NCI-H82 treated with DMSO at 0.1 percent for 48 hours (cell line): ENCODE measurements around the gene HTR3D.
A peak's percentile ranks its signal among the peaks of the same experiment; 100 is the strongest.
"Not testable (repeated sequence)": the region's sequence is repeated elsewhere in the genome, so short reads cannot be mapped to it uniquely, and the experiment has no call there.

Source experiments
- DNase-seq: peaks from one replicate; lab custom pipeline; 2025; ENCODE audit not compliant: unreplicated experiment; lab: John Stamatoyannopoulos, UW

The HTR3D gene

DNA sequence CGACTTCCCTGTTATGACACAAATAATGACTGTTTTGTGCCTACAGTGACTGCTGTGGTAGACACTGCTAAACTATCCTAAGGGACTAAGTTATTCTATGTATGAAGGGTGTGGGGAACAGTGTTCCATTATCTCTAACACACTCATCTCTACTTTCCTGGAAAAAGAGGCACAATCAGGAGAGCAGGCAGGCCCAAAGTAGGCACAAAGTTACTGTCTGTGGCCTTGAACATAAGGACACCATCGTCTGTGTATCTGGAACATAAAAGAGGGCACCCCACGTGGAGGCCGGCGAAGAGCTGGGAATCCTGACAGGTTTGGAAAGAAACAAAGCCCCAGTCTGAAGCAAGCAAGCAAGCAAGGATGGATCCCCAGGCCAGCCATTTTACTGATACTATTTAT, 15.4 kb upstream of the HTR3D start:
- no peak for DNase-seq

DNA sequence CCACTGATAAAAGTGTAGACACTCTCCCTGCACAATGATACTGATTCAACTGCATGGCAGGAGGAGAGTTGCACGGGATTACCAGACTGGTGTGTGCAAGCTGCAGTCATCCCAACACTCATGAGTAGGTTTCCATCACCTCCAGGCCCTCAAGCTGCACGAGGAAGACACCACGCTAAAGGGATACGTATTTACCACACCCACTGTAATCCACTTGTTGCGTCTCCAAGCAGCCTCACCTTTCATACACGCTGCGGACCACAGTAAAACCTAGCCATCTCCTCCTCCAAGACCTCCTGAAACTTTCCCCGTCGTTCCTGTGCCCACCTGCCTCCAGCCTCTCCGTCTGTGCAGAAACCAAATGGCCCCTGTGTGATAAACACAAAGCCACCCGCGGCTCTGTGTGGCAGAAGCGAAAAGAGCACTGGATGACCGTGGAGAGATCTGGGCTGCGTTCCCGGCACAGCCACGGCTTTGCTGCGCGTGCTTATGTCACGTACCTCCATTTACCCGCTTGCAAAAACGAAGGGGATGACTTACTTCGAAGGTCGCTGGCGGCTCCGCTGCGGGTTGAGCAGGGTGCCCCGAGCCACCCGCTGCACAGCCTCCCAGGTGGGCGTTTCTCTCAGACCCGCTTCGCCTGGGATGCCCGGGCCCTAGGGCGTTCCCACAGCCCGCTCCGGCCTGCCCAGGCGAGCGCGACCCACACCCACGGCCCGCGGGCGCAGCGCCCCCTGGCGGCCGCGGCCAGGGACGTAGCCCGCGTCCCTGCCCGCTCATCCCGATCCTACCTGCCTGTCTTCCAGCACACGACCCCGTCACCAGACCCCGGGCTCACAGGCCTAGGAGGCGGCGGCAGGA, 14.5 kb upstream of the HTR3D start:
- peak; percentile 38 for DNase-seq

DNA sequence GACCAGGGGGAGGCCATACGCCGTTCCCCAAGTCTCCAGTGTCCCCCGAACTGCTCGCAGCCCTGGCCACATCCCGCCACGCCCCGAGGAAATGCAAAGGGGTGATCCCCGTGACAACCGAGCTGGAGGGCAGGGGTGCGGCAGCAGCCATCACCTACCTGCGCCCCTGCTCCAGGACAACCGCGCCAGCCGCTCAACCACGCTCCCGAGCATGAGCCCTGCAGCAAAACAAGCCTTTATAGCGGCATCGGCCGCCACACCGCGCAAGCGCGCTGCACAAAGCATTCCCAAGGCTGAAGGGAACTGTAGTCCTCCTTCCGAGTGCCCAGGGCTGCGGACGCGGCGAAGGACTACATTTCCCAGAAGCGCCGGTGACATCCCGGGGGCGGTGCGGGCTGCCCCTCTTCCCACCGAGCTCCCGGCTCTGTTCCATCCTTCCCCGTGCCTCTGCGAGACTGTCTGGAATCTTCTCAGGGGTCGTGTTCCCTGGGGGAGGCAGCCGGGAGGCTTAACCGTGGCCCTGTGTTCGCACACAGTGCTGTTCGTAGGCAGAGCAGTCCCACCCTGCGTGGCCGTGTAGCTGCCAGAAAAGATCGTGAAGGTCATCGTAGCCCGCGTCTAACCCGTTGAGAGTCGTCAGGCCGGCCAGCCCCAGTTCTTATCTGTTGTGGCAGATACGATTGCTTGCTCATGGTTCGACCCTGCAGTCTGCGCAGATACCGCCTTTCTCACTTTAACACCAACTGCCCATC, 13.7 kb upstream of the HTR3D start, which contains the start of gene ABCC5:
ABCC5 (minus strand) TSS at position 213 of the 752 bp plus-strand sequence. CDS start 3,492 bp downstream, outside the sequence.
- DNase-seq = peak; percentile 95

DNA sequence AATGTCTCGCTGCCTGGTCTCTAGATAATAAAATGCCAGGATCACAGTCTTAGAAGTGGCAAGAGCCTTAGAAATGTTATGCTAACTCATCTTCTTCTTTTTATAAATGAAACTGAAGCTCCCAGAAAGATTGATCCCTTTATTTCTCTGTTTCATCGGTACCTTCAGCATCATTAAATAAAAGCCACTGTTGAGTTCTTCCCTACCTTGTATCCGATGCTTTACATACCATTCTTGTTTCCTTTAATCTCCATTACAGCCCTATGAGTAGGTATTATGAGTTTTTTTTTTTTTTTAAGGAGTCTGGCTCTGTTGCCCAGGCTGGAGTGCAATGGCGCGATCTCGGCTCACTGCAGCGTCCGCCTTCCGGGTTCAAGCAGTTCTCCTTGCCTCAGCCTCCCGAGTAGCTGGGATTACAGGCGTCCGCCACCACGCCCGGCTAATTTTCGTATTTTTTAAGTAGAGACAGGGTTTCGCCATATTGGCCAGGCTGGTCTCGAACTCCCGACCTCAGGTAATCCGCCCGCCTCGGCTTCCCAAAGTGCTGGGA, 13.0 kb upstream of the HTR3D start:
- DNase-seq = no peak

DNA sequence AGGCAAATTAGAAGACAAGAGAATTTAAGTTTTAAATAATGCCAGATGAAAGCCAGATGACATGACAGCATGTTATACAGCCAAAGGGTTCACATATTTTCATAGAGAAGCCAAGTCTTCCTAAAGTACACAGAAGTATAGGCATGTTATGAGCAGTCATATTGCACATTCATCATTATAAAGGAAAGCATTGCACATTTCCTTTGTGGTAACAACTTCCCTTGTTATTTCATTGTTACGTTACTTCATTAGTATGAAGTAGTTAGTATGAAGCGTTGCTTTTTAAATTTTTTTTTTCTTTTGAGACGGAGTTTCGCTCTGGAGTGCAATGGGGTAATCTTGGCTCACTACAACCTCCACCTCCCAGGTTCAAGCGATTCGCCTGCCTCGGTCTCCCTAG, 9.2 kb upstream of the HTR3D start:
- no peak for DNase-seq

DNA sequence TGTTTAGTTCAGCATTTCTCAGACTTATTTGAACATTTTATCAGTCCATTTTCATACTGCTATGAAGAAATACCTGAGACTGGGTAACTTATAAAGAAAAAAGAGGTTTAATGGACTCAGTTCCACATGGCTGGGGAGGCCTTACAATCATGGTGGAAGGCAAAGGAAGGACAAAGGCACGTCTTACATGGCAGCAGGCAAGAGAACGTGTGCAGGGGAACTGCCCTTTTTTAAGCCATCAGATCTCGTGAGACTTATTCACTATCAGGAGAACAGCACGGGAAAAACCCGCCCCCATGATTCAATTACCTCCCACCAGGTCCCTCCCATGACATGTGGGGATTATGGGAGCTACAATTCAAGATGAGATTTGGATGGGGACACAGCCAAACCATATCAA, 6.3 kb upstream of the HTR3D start:
- not testable (repeated sequence) for DNase-seq

DNA sequence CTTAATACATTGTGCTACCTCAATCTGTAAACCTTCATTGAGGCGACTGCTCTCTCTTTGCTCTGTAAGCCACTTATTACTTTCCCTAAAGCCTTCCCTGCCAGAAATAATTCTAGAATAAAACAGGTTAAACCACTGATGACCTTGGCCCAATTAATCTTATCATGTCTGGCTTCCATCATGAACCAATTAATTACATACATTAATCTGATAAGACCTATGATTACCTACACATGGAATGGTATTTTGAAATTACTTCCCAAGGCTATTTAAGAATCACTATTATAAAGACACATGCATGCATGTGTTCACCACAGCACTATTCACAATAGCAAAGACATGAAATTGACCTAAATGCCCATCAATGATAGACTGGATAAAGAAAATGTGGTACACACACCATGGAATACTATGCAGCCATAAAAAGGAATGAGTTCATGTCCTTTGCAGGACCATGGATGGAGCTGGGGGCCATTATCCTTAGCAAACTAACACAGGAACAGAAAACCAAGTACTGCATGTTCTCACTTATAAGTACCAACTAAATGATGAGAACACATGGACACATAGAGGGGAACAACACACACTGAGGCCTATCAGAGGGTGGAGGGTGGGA, 3.2 kb upstream of the HTR3D start:
- DNase-seq = not testable (repeated sequence)

DNA sequence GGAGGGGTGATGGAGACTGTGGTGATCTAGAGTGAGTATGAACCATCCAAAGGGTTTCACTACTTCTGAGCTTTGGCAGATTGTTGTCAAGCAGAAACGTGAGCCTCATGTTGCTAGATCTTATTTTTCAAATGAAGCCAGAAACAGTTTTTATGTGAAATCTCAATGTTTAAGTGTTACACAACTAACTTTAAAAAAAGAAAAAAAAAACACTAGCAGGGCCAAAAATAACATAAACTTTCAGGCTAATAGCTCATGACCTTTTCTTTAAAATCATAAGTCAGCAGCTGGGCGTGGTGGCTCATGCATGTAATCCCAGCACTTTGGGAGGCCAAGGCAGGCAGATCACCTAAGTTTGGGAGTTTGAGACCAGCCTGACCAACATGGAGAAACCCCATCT, 2.1 kb upstream of the HTR3D start:
- no peak for DNase-seq

DNA sequence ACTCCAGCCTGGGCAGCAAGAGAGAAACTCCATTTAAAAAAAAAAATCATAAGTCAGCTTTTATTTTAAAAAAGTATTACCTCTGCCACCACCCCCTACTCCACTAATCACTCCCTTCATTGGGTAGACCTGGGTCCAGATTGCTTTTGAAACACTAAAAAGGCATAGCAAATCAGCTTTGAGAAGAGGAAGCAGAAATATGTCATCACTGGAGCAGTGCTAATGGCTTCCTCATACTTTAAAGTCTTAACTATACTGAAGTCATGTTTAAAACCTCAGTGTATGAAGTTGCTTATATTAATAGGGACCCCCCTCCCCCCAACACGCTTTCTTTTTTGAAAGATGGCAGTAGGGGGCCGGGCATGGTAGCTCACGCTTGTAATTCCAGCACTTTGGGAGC, 1.0 kb upstream of the HTR3D start:
- DNase-seq = no peak

DNA sequence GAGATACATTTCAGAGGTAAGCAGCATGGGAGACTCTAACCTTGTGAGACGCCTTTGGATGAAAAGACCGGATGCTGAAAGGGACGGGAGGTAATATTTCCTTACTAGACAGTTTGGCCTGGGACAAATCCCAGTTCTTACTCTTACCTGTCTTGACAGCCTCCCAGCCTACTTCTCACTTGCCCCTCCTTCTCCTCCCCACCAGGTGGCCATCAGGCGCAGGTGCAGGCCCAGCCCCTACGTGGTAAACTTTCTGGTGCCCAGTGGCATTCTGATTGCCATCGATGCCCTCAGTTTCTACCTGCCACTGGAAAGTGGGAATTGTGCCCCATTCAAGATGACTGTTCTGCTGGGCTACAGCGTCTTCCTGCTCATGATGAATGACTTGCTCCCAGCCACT, 6.3 kb downstream of the HTR3D start:
- no peak for DNase-seq

DNA sequence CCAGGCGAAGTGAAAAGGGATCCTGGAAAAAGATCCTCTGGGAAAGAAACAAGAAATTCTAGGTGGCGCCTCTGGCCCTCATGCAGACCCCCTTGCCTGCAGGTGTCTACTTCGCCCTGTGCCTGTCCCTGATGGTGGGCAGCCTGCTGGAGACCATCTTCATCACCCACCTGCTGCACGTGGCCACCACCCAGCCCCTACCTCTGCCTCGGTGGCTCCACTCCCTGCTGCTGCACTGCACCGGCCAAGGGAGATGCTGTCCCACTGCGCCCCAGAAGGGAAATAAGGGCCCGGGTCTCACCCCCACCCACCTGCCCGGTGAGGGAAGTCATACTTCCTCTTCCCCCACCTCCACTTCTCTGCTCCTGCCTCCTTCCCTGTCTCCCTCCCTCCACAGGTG, 6.8 kb downstream of the HTR3D start:
- not testable (repeated sequence) for DNase-seq

DNA sequence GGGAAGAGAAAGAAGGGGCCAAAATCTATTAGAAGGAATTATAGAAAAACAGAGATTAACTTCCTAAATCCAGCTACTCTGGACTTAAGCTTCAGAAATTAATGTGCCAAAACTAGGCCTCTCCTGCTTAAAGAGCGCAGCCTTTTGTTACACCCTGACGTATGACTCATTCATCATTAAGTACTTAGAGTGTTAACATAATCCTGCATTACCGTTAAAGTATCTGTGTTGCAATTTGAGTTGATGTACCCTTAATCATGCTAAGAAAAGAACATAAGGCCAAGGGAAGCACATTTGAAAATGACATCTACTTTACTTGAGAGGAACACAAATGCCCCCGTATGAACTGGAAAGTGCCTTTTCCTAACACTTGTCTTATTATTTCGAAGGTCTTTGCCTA, 7.9 kb downstream of the HTR3D start:
- DNase-seq = peak; percentile 100

DNA sequence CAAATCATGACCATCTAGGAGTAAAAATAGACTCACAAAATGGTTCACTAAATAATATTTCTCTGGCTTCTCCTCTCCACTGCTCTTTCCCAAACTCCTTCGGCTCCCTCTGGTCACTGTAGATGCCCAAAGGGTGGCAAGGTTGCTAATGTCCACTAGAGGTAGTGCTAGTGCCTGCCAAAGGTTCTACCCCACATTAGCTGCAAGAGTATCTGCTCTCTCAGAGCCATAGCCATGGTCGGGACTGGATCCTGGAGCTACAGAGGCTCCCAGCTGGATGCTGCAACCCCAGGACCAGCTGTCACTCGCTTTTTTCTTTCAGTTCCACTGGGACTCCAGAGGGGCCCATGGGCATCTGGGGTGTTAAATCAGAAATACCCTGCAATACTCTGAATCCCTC, 8.5 kb downstream of the HTR3D start:
- DNase-seq = peak; percentile 64

DNA sequence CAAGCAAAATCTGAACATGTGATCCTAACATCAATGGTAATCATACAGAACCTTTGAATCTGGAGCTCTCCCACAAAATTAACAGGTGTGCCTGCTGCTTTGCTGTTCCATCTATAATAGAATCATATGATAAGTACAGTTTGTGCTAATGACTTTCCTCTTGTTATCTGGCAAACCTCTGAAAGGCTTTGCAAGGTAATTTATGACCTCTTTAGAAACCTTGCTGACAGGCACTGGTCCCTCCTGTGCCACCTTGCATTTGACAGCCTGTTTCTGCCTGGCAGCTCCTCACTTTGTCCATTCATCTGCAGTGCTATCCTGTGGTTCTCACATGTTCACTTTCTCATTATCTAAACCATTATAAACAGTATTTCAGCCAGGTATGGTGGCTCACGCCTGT, 11.1 kb downstream of the HTR3D start:
- DNase-seq = no peak

DNA sequence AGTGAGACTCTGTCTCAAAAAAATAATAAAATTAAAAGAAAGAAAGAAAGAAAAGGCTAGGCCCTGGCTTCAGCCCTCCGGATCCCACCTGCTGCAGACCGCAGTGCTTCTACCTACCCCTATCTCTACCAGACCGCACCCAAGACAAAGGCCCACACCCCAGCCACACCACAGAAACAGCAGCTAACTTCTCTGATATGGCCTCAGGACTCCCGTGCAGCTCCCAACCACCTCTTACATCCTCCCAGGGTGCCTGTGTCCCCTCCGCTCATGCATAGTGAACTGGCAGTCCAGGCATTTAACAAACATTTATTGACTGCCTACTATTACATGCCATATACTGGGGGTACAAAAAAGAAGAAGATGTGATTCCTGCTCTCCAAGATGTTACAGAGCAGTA, 14.5 kb downstream of the HTR3D start:
- no peak for DNase-seq

DNA sequence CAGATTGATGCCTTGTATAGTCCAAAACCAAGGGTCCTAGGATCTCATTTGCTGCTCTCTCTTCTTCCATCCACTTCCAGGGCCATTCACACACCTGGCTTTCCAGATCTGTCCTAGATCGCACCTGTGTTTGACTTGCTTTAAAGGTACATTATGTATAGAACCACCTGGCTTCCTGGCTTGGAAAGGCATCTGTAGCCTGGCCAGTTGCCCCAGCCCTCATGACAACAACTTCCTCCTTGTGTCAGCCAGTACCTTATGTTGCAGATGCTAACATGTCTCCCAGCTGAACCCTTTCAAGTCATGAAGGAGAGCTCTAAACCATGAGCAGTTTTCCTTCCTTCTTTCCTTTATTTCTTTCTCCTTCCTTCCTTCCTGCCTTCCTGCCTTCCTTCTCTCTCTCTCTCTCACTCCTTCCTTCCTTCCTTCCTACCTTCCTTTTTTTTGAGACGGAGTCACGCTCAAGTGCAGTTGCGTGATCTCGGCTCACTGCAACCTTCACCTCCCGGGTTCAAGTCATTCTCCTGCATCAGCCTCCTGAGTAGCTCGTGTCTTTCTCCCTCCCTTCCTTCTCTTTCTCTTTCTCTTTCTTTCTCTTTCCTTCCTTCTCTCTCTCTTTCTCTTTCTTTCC, 18.8 kb downstream of the HTR3D start:
- no peak for DNase-seq

DNA sequence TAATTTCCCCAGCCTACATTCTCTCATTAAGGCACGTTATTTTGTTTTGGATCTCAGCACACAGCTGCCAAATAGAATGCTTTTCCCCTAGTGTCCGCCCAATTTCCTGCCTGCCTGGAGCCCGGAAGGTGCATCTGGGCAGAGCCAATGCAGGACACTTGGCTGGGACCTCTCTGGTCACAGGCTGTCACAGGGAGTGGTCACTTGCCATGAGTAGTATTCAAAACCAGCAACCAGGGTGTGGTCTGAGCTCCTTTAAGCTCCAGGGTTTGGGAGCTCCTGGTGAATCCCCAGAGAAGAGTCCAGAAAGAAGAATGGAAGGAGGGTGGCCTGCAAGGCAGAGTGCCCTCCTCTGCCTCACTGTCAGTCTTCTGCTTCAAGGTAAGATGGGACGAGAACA, 21.2 kb downstream of the HTR3D start, which contains the start of gene HTR3C:
HTR3C (plus strand) TSS at position 281 of the 400 bp plus-strand sequence; CDS start at position 315, 34 bp downstream.
- no peak for DNase-seq

DNA sequence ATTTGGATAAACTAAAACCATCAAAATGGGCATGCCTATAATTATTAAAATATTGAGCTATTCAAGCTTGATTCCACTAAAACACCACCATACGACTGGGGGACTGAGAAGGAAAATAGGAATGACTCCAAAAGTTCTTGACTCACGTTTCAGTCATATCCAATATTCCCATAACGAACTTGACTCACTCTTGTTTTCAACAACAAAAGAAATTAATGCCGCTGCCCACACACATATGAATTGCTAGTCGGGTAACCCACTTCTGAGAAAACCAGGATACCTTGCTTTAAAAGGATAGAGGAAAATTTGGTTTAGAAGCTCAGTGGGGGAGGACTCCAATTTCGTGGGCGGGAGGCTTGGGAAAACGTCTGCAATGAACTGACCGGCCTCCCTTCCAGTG, 26.5 kb downstream of the HTR3D start:
- no peak for DNase-seq

DNA sequence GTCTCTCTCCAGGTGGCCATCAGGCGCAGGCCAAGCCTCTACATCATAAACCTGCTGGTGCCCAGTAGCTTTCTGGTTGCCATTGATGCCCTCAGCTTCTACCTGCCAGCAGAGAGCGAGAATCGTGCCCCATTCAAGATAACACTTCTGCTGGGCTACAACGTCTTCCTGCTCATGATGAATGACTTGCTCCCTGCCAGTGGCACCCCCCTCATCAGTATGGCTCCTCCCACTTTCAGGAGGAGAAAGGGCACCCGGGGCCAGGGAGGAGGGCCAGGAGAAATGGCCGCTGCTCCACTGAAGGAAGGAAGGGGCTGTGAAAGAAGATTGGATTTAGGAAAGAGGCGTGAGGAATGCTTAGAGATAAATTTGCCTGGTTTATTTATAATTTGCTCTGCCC, 27.9 kb downstream of the HTR3D start:
- DNase-seq = no peak

DNA sequence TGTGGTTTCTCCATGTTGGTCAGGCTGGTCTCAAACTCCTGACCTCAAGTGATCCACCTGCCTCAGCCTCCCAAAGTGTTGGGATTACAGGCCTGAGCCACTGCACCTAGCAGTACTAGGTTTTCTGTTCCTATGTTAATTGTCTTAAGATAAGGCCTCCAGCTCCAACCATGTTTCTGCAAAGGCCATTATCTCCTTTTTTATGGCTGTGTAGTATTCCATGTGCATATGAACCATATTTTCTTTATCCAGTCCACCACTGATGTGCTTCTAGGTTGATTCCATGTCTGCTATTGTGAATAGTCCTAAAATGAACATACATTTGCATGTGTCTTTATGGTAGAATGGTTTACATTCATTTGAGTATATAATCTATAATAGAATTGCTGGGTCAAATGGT, 31.1 kb downstream of the HTR3D start:
- DNase-seq = no peak

DNA sequence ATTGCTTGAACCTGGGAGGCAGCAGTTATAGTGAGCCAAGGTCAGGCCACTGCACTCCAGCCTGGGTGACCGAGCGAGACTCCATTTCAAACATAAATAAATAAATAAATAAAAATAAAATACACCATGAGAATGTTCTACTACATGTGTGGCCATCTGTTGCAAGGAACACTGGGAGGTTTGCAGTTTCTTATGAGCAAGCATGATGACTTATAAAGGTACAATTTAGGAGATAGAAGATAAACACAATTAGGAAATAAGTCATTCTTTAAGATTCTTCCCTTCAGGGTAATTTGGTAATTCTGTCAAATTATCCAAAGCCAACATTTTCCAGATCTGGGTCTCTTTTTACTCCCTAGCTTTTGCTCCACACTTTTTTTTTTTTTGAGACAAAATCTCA, 34.7 kb downstream of the HTR3D start:
- DNase-seq = no peak
